GM21529 (cell line): ENCODE results near the gene FANCC.

Experiments
- ATAC-seq: cut with Tn5 transposase; IDR thresholded peaks from one replicate; pipeline ENCODE4 v1.9.1; 2021; ENCODE audit not compliant: unreplicated experiment

FANCC gene

DNA sequence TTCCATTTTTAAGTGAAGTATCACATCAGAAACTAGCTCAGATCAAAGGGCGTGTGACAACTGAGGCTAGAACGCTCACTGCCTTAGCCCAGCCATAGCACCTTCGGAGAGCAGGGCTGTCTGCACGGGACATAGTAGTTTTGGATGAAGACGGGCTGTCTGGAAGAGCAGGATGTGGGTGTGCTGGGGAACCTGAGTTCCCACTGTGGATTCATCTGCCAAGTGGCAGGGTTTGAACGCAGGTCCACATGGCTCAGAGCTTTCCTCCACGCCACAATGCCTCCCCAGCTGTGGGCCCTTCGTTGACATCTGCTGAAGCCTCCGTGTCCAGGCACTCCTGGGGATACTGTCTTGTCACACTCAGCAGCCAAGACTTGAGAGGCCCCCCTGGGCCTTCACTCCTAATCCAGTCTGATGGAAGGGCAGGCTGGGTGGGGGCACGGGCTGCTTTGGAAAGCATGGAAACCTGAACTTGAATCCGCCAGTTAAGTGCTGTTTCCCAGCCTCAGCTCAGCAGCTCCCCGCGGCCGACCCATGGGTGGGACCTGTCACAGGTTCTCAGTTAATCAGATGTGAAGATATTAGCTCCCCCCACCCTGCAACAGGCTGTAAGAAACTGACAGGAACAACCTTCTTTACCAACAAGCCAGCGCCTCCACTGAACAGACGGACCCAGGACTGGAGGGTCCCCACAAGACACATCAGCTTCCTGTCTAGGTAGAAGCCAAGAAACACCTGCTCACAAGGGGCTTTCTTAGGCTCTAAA, 228.1 kb downstream of the FANCC start:
- ATAC-seq = no peak

GRCh38 chr9:95088421-95089161, 228.9 kb downstream of the FANCC start:
- no peak for ATAC-seq

DNA sequence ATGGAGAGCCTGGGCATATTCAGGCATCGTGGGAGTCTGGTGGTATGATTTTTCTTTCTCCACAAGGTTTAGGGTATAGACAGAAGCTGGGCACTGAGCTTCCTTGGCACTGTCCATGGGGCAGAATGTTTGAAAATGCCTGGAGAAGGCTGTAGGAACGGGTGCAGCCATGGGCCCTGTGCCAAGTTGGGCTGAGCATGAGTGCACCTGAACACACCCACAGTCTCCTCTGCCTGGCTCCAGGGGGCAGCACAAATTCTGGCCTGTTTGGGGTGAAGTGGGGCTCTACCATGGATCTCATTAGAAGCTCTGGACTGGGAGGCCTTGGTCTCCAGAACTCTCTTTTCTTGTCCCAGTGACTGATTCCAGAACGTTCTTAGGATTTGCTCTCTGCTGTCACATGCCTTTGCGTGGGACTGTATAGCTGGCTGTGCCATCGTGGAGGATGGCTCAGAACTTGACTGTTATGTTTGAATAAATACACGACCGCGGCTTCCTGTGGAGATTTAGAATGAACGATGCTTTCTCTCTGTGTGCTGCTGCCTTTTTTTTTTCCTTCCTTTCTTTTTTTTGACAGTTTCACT, 229.8 kb downstream of the FANCC start:
- ATAC-seq = no peak

DNA sequence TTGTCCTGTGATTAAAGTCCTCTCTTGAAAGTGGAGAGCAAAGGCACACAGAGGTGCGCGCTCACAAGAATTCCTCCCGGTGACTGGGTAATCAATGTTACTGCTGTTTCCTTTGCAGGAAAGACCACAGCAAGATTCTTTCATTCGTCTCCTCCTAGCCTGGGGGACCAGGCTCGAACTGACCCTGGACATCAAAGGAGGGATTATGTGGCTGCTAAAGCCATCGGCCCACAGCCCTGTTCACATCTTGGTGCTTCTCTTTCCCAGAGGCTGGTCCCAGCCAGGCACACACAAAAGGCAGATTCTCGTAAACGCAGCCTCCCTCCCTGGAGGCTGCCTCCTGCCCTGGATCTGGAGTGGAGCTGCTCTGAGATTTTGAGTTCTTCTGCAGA, 230.9 kb downstream of the FANCC start:
- no peak for ATAC-seq

DNA sequence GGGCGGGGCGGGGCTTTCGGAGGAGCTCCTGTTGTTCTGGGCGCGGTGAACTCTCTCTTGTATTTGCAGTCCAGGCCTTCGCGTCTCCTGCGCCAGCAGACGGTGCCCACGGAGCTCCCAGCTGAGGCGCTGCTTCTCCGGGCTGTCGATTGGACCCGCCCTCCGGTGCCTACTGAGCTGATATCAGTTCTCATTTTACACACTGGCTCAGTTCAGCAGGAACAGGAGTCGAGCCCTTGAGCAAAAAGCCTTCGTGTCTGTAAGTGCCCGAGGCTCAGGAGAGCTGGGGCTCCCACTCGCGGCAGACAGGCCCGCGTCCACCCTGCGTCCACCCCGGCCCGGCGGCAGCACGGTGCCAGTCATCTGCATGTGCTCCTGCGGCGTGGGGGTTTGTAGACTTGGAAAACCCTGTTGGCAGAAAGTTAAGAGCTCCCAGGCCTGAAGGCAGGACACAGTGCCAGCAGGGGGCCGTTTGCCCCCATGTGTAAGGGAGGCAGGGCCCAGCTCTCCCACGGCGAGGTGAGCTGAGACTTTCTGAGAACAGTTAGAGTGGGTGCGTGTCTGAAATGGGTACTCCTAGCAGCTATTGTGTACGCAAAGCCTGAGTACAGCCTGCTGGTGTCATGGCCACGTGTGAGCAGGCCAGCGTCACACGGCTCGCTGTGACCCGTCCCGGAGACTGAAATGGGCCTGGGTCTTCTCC, 231.5 kb downstream of the FANCC start:
- ATAC-seq = no peak

- ATAC-seq = no peak
Measured at GRCh38 chr9:95085036-95085770, 232.3 kb downstream of the FANCC start.

DNA sequence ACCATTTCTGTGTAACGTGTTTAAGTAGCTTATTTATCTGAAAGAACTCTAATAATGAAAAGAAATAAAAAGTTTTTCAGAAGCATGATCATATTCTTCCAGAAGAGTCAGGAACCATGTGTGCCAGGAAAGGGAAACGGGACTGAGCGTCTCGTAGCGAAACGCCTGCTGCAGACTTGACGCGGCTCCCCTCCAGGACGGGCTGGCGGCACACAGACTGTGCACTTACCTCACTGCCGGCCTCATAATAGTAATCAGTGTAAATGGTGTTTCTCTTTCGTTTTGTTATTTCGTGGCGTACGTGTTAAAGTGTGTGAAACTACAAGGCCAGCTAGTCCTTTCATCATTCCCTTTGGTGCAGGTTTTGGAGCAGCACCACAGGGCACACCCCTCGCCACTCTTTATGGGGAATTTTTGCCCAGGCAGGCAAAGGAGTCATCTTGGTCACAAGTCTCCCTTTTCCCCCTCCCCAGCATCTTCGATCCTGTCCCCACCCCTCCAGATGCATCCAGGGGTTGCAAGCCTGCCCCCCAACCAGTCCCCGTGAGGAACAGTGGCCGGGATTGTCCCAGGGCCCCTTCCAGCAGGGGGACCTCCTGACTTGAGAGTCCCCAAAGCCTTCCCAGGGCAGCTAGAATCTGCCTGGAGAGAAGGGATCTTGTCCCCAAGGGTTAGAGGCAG, 233.1 kb downstream of the FANCC start:
- ATAC-seq = no peak

DNA sequence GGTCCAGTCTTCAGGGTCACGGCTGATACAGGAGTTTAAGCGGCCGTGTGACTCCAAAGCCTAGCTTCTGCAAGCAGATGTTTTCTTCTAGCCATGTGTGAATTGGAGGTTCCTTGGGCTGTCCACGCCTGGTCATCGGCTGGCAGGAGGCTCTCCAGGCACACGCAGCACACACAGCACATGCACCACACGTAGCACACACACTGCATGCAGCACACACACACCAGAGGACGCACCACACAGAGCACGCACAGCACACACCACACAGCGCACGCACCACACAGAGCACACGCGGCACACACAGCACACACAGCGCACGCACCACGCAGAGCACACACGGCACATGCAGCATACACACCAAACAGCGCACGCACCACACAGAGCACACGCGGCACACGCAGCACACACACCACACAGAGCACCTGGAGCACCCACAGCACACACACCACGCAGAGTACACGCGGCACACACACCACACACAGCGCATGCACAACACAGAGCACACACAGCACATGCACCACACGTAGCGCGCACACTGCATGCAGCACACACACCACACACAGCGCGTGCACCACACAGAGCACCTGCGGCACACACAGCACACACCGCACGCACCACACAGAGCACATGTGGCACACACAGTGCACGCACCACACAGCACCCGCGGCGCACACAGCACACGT, 234.3 kb downstream of the FANCC start:
- no peak for ATAC-seq

- no peak for ATAC-seq
Measured at GRCh38 chr9:95082401-95083084, 235.0 kb downstream of the FANCC start.

GRCh38 chr9:95081998-95082397, 235.5 kb downstream of the FANCC start:
- ATAC-seq = no peak

GRCh38 chr9:95080961-95081647, 236.4 kb downstream of the FANCC start:
- ATAC-seq = no peak

GRCh38 chr9:95079461-95079860, 238.0 kb downstream of the FANCC start:
- no peak for ATAC-seq

- ATAC-seq = no peak
Measured at GRCh38 chr9:95078939-95079338, 238.6 kb downstream of the FANCC start.

DNA sequence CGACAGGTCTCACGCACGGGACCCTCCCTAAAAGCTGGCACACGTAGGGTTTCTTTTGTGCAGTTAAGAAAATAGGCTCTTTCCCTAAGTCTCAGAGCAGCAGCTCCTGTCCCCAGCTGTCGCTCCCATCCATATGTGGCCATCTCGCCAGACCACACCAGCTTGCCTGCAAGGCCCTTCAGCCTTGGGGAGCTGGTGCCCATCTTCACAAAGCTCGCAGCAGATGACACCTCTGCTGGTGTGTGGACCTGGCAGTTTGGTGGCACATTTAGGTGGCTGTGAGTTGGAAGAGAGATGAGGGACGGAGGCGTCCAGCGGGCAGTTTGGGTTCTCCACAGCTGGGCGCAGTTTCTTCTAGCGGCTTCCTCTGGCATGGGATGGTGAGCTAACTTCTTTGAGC, 239.0 kb downstream of the FANCC start:
- no peak for ATAC-seq

DNA sequence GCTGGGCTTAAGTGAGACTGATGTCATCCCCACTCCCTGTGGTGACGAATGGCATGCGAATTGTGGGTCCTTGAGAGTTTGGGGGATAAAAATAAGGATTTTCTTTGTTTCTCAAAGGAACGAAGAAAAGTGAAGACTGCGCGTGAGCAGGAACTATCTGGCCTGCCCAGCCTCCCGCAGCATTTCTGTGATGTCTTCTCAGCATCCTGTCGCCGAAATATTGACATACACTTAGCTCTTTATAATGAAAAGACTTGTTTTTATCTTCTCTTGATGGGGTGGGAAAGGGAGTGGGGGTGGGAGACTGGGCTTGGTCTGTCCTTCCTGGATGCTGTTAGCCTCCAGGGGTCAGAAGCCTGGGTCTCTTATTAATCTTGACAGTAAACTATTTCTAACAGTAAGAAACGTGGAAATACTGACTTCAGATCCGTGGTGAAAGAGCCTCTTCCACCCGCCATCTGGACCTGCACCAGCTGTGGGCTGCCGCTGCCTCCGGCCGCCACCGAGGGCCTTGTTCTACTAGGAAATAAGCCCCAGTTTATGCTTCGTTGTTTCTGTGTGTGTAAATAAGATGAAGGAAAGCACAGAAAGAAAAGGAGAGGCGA, 239.6 kb downstream of the FANCC start:
- ATAC-seq = no peak

DNA sequence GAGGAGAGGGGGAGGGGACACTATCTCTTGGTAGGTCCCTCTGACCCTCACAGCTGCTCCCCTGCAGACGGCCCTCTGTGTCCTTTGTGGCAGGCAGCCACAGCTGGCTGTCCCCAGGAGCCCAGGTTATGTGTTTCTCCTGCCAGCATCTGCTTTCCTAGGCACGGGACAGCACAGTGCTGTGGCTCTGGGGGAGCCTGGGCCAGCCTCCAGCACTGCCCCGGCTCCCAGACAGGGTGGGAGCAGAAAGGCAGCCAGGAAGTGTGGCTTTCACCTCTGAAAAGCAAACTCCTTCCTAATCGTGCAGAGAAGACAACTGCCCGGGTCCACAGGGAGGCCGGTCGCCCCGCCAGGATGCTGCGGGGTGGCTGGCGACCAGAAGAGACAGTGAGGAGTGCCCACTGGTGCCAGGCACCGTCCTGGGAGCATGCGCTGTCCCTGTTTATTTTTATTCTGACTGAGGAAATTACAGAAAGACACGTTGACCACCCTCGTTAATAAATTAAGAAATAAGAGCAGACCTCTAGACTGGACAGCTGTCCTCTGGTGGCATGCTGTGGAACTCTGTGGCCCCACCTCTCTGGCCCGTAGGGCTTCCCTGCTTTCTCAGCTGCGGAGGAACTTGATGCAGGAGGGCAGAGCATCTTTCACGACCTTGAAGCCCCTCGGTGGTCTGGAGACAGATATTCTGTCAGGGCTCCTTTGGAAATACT, 240.3 kb downstream of the FANCC start:
- ATAC-seq = no peak

DNA sequence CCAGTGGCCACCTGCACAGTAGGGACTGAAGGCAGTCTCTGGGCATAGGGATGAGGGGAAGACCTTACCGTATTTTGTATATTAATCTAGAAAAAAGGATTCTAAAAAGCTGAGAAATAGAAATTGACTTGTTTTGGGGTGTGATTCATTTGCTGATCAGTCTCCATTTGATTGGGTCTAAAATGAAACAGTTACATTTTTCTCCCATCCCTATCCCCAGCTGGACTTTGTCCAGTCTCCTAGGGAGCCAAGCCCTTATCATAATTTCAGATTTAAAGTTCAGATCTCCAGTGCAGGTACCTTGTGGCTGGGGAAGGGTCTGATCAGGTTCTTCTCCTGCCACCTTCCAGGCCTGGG, 240.8 kb downstream of the FANCC start:
- no peak for ATAC-seq

DNA sequence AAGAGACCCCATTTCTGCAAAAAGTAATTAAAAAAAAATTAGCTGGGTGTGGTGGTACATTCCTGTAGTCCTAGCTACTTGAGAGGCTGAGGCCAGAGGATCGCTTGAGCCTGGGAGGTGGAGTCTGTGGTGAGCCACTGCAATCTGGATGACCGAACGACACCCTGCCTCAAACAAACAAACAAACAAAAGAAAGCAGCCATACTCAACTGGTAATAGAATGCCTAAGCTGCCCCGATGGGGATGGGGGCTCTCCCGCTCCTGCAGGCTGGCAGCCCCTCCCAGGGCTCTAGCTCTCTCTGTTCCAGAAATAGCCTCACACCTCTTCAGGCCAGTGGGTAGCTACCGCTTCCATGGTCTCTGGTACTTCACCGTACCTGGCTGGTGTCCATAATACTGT, 241.8 kb downstream of the FANCC start:
- ATAC-seq = no peak
